Activated naive CD8-positive, alpha-beta T cell (primary cell): ENCODE results near the gene LRRC10B.

Experiments
- H3K27ac Mint-ChIP-seq: one replicate; pipeline ENCODE4 v1.8.0; 2021; ENCODE audit warnings: mixed read lengths
- H3K27me3 Mint-ChIP-seq: one replicate; pipeline ENCODE4 v1.8.0; 2021; ENCODE audit warnings: mixed read lengths
- H3K36me3 Mint-ChIP-seq: one replicate; pipeline ENCODE4 v1.8.0; 2021; ENCODE audit warnings: mixed read lengths
- H3K4me1 Mint-ChIP-seq: one replicate; pipeline ENCODE4 v1.8.0; 2021; ENCODE audit warnings: low read depth, mixed read lengths
- H3K4me3 Mint-ChIP-seq: one replicate; pipeline ENCODE4 v1.8.0; 2021; ENCODE audit warnings: mild to moderate bottlenecking, mixed read lengths
- H3K9me3 Mint-ChIP-seq: one replicate; pipeline ENCODE4 v1.8.0; 2021; ENCODE audit warnings: low read depth, mixed read lengths

The LRRC10B gene

DNA sequence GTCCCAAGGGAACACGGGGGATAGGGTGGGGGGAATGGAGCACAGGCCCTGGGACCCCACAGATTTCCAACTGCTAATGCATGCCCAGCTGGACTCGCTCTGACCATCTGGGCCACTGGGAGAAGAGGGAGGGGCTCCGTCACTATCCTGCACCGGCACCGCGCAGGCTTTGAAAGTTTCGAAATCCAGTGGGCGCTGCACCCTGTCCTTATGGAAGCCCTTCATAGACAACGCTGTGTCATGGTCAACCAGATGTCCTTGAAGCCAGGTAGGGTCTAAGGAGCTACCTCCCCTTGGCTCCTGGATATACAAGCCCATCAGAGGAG lies 30.1 kb downstream of the LRRC10B start:
- Mint-ChIP-seq H3K9me3 (no peaks in the 10 kb centered on the region), H3K36me3 (no peaks in the 10 kb centered on the region), H3K27ac (no peak overlapping the region), H3K4me3 (no peak overlapping the region), H3K27me3 (peaks cover 5% of the 10 kb centered on the region), H3K4me1 (no peaks in the 10 kb centered on the region)

DNA sequence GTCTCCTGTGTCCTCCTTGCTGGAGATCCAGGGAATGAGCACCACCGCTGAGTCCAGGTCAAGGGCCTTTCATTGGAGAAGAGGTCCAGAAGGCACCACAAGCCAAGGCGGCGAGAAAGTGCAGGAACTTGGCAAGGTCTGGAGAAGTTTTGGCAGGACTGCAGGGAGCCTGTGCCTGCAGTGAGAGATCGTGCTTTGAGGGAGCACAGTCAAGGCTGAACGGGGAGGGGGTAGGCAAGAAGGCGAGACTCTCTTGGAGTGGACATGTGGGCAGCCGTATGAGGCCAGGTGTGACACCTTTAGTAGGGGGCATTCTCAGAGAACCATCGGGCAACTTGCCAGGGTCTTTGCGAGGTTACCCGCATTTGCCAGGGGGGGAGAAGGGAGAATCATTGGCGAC lies 30.5 kb downstream of the LRRC10B start:
- Mint-ChIP-seq H3K4me1 (no peaks in the 10 kb centered on the region), H3K27ac (no peak overlapping the region), H3K4me3 (no peak overlapping the region), H3K36me3 (no peaks in the 10 kb centered on the region), H3K27me3 (peaks cover 5% of the 10 kb centered on the region), H3K9me3 (no peaks in the 10 kb centered on the region)

DNA sequence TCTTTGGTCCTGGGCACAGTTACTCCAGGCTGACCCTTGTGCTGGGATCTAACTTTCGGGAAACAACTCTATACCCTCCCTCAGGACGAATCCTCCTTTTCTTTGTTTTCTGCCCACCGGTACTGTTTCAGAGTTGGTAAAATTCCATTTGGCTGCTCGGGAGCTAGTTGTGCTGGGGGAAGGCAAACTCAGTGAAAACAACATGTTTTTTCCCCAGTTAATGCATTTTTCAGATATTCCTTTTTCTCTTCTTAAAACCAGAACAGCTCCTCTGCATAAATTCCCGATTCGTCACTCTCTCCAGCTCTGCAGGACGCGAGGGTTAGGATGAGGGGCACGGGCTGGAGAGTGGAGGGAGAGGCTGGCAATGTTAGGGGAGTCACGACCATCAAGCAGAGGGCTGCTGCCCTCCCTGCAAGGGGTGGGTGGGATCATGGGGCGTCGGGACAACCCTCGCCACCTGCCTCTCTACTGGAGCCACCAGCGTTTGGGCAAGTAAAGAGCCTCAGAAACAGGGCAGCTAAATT lies 31.3 kb downstream of the LRRC10B start:
- Mint-ChIP-seq H3K4me1 (no peaks in the 10 kb centered on the region), H3K27me3 (peaks cover 4% of the 10 kb centered on the region), H3K9me3 (no peaks in the 10 kb centered on the region), H3K27ac (no peak overlapping the region), H3K4me3 (no peak overlapping the region), H3K36me3 (no peaks in the 10 kb centered on the region)

DNA sequence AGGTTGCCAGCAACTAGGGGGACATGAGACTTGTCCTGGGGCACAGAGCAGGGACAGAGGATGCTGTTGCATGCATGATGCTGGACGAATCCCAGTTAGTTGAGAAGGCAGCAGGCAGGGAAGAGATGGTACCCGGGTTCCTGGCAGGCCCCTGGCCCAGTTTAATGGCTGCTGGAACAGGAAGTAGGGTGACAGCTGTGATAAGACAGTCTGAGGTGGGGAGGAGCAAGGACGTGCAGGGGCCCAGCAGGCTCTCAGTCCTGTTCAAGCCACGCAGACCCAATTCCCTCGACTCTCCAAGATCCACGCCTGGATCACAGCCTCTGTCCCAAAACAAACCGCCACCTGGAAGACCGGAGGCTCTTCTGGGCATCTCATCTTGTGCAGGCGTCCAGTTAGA lies 32.0 kb downstream of the LRRC10B start:
- Mint-ChIP-seq H3K27me3 (peaks cover 6% of the 10 kb centered on the region), H3K36me3 (no peaks in the 10 kb centered on the region), H3K27ac (no peak overlapping the region), H3K4me1 (peaks cover 1% of the 10 kb centered on the region), H3K9me3 (no peaks in the 10 kb centered on the region), H3K4me3 (no peak overlapping the region)

DNA sequence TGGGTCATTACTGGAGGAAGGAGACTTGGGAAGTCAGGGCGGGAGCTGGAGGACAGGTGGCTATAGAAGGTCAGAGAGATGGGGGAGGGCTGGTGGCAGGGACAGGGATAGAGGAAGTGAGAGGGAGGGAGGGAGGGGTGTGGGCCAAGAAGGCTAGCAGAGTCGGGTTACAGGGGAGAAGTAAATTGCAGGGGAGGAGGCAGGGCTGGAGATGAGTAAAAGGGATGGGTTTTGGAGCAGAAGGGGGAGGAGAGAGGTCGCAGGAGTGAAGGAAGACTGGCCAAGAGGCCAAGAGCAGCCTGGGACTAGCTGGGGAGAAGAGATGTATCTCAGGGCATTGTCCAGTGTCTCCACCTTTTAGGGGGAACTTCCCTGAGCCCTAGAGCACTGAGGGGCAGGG lies 33.0 kb downstream of the LRRC10B start:
- Mint-ChIP-seq H3K27me3 (peaks cover 7% of the 10 kb centered on the region), H3K27ac (no peak overlapping the region), H3K4me3 (no peak overlapping the region), H3K36me3 (no peaks in the 10 kb centered on the region), H3K4me1 (peaks cover 3% of the 10 kb centered on the region), H3K9me3 (no peaks in the 10 kb centered on the region)

DNA sequence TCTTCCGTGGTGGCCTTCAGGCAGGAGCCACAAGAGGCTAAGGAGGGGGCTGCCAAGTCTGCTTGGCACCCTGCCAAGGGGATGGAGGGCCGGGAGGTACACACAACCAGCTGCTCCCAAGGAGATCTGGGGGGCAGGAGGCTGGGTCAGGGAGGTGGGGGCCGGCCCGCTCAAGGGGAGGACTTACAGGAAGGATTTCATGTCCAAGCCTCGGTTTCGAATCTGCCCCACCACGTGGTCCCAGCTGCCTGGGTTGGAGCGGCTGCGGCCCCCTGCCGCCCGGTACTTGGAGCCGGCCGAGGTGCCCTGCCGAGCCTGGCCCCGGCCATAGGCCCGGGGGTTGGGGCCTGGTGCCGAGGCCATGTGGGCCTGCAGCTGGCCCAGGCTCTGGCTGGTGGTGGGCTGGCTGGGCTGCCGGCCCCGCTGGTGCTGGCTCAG lies 33.5 kb downstream of the LRRC10B start:
- Mint-ChIP-seq H3K4me3 (no peak overlapping the region), H3K4me1 (peaks cover 3% of the 10 kb centered on the region), H3K27me3 (peaks cover 7% of the 10 kb centered on the region), H3K9me3 (no peaks in the 10 kb centered on the region), H3K36me3 (no peaks in the 10 kb centered on the region), H3K27ac (no peak overlapping the region)

DNA sequence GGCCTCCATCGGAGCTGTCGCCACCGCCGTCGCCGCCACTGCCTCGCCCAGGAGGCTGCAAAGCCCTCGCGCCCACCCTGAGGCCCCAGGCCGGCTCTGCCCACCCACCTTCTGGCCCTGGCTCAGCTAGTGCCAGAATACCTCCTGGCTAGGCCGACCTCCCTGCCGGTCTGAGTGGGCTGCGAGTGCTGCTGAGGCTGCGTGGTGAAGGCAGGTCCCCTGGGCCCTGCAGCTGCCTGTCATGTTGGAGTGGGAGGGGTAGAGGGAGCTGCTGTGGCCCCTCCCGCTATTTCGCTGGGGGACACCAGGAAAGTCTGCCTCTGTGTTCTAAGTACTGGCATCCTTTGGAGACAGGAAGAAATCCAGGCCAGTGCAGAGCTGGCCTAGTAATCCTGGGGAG lies 34.2 kb downstream of the LRRC10B start:
- Mint-ChIP-seq H3K4me1 (peaks cover 3% of the 10 kb centered on the region), H3K27ac (no peak overlapping the region), H3K9me3 (no peaks in the 10 kb centered on the region), H3K4me3 (no peak overlapping the region), H3K36me3 (no peaks in the 10 kb centered on the region), H3K27me3 (peaks cover 7% of the 10 kb centered on the region)

DNA sequence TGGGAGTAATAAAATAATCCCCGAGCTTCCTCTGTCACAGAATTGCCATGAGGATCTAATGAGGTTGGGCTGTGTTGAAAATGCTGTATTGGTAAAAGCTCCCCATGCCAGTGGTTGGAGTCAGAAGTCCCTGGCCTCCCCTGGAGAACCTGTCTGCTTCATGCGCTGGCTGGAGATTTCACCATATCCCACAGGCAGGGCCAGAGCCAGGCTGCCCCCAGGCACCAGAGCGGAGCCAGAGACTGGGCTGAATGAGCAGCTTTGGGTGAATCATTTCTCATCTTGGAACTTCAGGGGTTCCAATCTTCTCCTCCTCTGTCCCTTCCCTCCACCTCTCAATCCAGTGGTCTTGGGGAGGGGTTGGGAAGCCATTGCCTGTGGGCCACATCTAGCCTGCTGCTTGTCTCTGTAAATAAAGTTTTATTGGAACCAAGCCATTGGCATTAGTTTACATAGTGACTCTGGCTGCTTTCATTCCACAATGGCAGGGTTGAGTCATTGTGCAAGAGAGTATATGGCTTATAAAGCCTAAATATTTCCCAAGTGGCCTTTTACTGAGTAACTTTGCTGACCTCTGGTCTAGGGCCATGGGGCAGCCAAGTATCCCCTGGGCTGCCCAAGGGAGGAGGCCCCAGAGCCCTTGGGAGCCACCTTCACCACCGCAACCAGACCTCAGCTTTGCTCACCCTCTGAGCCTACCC lies 35.2 kb downstream of the LRRC10B start:
- peaks cover 9% of the 10 kb centered on the region for H3K27me3 Mint-ChIP-seq
- peaks cover 3% of the 10 kb centered on the region for H3K4me1 Mint-ChIP-seq

DNA sequence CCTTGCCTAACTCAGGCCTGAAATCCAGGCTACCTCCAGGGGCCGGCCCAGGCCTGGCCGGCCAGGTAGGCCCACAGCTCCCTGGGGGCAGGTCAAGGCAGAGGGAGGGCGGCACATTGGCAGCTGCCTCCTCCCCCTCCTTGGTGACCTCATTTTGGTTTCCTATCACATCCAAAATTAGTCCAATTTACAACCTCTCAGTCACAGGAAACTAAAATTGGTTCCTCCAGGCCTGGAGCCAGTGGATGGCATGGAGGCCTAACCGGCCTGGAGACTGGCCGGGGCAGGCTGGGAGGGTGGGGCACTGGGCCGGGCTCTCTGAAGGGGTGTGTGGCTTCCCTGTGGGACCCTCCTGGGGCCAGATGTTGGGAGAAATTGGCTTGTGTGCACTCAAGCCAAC lies 35.9 kb downstream of the LRRC10B start:
- H3K36me3 Mint-ChIP-seq = no peaks in the 10 kb centered on the region
- H3K27me3 Mint-ChIP-seq = peaks cover 9% of the 10 kb centered on the region
- no peak overlapping the region for H3K4me3 Mint-ChIP-seq
- peaks cover 3% of the 10 kb centered on the region for H3K4me1 Mint-ChIP-seq
- H3K27ac Mint-ChIP-seq = no peak overlapping the region
- H3K9me3 Mint-ChIP-seq = no peaks in the 10 kb centered on the region

More for the DNA sequence above, 35.2 kb downstream of the LRRC10B start:
- Mint-ChIP-seq H3K4me3 (no peak overlapping the region), H3K36me3 (no peaks in the 10 kb centered on the region), H3K9me3 (no peaks in the 10 kb centered on the region), H3K27ac (no peak overlapping the region)

DNA sequence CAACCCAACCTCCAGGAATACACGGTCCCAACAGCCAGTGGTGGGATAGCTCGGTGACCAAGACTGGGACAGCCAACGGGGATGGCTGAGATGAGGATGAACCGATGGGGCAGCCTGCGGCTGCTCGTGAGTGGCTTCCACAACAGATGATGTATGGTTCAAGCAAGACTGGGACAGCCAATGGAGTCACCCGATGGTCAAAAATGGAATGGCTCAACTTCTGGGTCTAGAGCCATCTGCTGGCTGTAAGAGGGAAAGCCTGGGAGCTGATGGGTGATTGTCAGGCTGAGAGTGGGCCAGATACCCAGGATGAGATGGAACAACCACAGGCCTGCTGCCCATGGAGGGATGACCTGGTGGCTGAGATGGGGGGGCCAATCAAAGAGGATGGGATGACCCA lies 36.8 kb downstream of the LRRC10B start:
- Mint-ChIP-seq H3K9me3 (no peaks in the 10 kb centered on the region), H3K27me3 (peaks cover 7% of the 10 kb centered on the region), H3K27ac (no peak overlapping the region), H3K4me1 (peaks cover 3% of the 10 kb centered on the region), H3K36me3 (no peaks in the 10 kb centered on the region), H3K4me3 (no peak overlapping the region)

GRCh38 chr11:61545921-61546320 lies 37.4 kb downstream of the LRRC10B start:
- Mint-ChIP-seq H3K27me3 (peaks cover 7% of the 10 kb centered on the region), H3K36me3 (no peaks in the 10 kb centered on the region), H3K27ac (no peak overlapping the region), H3K9me3 (no peaks in the 10 kb centered on the region), H3K4me3 (no peak overlapping the region), H3K4me1 (peaks cover 3% of the 10 kb centered on the region)

DNA sequence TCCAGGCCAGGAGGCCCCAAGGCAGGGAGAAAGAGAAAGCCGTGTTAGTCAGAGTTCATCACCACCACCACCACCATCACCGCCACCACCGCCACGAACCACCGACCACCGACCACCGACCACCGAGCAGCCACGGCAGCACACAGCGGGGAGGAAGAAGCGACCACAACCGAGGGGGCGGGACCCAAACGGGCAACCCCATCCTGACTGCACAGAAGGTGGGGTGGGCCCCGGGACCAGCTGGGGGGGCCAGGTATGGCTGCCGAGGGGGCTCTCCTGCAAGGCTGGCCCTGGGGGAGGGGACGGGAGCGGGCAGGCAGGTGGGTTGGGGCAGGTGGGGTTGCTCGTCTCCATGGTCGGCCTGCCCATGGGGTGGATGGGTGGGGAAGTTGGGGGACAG lies 38.1 kb downstream of the LRRC10B start:
- Mint-ChIP-seq H3K36me3 (no peaks in the 10 kb centered on the region), H3K27ac (no peak overlapping the region), H3K4me1 (peaks cover 3% of the 10 kb centered on the region), H3K4me3 (no peak overlapping the region), H3K27me3 (peaks cover 6% of the 10 kb centered on the region), H3K9me3 (no peaks in the 10 kb centered on the region)

DNA sequence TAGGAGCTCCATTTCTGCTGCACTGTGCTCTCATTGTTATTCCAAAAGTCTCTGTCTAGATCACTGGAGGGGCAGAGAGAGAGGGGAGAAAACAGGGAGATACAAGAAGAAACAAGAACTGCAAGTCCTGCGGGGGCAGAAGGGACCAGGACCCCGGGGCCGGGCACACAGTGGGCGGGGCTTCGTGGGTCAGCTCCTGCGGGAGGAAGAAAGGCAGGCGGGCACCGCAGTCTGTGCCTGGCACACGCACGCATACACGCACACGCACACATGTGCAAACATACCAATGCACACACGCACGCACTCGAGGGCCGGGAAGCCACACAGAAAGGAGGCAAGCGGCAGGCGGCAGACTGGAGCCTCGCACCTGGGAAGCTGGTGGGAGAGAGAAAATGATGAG lies 38.7 kb downstream of the LRRC10B start:
- peaks cover 3% of the 10 kb centered on the region for H3K4me1 Mint-ChIP-seq
- no peak overlapping the region for H3K27ac Mint-ChIP-seq
- no peaks in the 10 kb centered on the region for H3K36me3 Mint-ChIP-seq
- H3K4me3 Mint-ChIP-seq = no peak overlapping the region
- H3K9me3 Mint-ChIP-seq = no peaks in the 10 kb centered on the region
- peaks cover 6% of the 10 kb centered on the region for H3K27me3 Mint-ChIP-seq

DNA sequence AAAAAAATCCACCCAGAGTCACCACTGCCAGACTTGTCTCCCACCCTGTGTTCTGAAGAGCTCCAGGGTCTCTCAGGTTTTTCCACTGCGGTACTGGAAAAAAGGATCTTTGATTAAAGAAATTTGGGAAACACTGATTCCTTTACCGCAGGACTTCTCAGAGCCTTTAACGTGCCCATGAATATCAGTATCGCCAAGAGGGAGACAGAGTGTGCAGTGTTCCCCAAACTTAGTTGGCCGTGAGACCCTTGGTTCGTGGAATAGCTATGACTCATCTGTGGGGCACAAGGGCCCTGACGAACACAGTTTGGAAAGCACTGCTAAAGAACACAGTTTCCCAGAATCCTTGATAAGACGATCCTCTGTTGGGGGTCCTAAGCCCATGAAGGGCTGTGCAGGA lies 40.6 kb downstream of the LRRC10B start:
- no peak overlapping the region for H3K4me3 Mint-ChIP-seq
- peaks cover 9% of the 10 kb centered on the region for H3K4me1 Mint-ChIP-seq
- peaks cover 21% of the 10 kb centered on the region for H3K27me3 Mint-ChIP-seq
- no peak overlapping the region for H3K27ac Mint-ChIP-seq
- no peaks in the 10 kb centered on the region for H3K9me3 Mint-ChIP-seq
- no peaks in the 10 kb centered on the region for H3K36me3 Mint-ChIP-seq

DNA sequence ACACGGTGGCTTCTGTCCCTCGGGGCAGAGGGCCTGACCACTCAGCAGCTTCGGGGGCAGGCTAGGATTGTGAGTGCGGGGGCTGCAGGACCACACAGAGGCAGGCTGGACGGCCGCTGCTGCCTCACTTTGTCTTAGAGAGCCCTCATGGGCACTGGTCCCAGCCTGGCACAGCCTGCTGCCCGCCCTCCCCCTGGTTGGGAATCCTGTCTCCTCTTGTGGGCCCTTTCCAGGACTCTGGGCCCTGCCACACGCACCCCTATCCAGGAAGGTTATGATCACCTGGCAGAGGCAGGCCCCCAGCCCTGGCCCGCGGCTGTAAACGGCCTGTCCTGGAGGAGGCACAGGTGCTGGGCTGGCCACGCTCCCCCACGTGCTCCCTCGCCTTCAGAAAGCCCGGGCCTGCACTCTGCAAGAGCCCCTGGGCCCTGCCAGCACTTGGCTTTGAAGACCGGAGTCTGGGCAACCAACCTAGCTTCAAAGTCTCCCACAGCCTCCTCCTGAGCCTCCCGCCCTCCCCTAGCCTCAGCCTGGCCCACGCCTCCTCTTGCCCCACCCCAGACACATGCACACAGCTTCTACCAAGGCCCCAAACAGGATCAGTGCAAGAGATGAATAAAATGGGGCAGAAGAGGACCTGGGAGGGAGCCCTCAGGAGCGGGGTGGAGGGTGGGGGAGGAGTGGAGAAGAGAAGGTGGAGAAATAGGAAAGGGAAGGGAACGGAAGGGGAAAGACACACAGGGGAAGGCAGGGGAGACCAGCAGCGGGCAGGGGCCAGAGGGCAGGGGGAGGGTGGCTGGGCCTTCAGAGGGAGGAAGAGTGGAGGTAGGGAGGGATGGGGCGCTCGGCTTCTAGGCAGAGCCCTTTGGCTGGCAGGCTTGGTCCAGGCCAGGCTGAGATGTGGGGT lies 41.4 kb downstream of the LRRC10B start:
- Mint-ChIP-seq H3K27me3 (peaks cover 25% of the 10 kb centered on the region), H3K4me1 (peaks cover 13% of the 10 kb centered on the region), H3K4me3 (no peak overlapping the region), H3K27ac (no peak overlapping the region), H3K9me3 (no peaks in the 10 kb centered on the region), H3K36me3 (no peaks in the 10 kb centered on the region)
